LNCaP clone FGC (cell line): ENCODE data around the gene ACSM3.

Source experiments
- DNase-seq: peaks from one replicate; pipeline ENCODE4 v3.0.0-alpha.2; 2011; ENCODE audit warnings: low read depth
- H3K4me3 ChIP-seq: 2 replicates; pipeline ENCODE4 v1.5.1; 2011; ENCODE audit warnings: mild to moderate bottlenecking, low read depth, low read length, control low read depth
- TF ChIP-seq, protein P1 (sequence below): IDR thresholded peaks from 2 replicates; pipeline ENCODE4 v1.5.1; 2012; ENCODE audit warnings: mild to moderate bottlenecking; ENCODE audit not compliant: control insufficient read depth, insufficient read depth; ENCODE audit errors: extremely low read depth

ACSM3 gene

DNA sequence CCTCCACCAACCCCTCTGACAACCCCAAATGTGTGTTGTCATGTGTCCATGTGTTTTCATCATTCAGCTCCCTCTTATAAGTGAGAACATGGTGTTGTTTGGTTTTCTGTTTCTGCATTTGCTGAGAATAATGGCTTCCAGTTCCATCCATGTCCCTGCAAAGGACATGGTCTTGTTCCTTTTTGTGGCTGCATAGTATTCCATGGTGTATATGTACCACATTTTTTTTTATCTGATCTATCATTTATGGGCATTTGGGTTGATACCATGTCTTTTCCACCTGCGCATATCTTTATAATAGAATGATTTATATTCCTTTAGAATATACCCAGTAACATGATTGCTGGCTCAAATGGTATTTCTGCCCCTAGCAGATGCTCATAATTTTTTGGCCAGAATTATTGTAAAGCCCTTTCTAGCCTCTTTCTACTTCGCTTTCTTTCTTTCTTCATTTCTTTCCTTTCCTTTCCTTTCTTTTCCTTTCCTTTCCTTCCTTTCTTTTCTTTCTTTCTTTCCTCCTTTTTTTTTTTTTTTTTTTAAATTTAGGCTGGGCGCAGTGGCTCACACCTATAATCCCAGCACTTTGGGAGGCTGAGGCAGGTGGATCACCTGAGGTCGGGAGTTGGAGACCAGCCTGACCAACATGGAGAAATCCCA lies 55.2 kb downstream of the ACSM3 start:
- H3K4me3 ChIP-seq: no peak overlapping the region
- DNase-seq: no peak
- TF ChIP-seq, protein P1, sequence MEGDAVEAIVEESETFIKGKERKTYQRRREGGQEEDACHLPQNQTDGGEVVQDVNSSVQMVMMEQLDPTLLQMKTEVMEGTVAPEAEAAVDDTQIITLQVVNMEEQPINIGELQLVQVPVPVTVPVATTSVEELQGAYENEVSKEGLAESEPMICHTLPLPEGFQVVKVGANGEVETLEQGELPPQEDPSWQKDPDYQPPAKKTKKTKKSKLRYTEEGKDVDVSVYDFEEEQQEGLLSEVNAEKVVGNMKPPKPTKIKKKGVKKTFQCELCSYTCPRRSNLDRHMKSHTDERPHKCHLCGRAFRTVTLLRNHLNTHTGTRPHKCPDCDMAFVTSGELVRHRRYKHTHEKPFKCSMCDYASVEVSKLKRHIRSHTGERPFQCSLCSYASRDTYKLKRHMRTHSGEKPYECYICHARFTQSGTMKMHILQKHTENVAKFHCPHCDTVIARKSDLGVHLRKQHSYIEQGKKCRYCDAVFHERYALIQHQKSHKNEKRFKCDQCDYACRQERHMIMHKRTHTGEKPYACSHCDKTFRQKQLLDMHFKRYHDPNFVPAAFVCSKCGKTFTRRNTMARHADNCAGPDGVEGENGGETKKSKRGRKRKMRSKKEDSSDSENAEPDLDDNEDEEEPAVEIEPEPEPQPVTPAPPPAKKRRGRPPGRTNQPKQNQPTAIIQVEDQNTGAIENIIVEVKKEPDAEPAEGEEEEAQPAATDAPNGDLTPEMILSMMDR: no peak

DNA sequence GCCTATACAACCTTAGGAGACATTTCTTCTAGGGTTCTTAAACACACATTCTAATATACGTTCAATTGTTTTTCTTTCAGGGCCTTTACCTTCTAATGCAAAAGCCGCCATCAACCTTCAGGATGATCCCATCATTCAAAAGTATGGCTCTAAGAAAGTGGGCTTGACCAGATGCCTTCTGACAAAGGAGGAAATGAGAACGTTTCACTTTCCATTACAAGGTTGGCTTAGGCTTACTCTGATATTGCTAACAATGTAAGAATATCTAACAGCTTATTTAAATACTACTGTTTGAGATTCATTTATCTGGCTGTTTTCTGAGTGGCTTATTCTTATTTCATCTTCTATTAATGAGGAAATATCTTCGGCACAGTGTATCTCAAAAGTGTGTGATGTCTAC lies 57.9 kb downstream of the ACSM3 start:
- H3K4me3 ChIP-seq: no peak overlapping the region
- no peak for DNase-seq
- TF ChIP-seq, protein P1: no peak

DNA sequence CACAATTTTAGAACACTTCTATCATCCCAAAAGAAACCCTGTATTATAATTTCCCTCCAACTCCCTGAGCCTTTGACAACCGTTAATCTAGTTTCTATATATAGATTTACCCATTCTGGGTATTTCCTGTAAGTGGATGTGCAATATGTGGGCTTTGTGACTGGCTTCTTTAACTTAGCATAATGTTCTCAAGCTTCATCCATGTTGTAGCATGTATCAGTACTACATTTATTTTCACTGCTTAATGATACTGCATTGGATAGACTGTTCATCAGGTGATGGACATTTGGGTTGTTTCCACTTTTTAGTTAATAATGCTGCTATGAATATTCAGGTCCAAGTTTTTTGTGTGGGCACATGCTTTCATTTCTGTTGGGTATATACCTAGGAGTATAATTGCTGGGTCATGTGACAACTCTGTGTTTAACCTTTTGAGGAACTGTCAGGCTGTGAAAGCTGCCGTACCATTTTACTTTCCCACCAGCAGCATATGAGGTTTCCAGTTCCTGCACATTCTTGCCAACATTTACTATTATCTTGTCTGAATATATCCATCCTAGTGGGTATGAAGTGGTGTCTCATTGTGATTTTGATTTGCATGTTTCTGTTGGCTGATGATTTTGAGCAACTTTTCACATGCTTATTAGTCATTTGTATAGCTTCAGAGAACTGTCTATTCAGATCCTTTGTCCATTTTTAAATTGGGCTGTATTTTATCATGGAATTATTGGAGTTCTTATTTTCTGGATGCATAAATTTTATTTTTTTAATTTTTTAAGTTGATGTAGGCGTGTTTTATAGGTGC lies 58.9 kb downstream of the ACSM3 start:
- DNase-seq: no peak
- no peak overlapping the region for H3K4me3 ChIP-seq
- TF ChIP-seq, protein P1: no peak

DNA sequence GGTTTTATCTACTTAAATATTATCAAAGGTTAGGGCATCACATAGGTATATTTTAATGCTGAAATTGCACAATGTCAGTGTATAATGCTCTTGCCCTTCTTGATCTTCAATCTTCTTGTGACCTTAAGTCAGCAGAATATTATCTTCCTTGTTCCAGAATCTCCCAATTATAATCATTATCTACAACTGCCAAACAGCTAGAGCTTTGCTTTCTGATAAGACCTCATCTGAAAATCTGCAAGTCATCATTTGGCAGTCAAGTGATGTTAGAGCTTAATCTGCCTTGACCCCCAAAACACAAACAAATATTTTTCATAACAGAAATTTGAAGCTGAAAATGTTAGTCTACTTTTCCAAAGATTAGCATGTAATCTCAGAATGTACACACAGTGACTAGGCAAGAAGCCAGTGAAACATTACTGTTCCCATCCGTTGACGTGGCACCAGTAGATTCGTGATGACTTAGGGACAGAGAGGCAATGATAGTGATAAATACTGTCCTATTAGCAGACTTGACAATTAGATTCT lies 62.3 kb downstream of the ACSM3 start:
- TF ChIP-seq, protein P1: no peak
- no peak for DNase-seq

DNA sequence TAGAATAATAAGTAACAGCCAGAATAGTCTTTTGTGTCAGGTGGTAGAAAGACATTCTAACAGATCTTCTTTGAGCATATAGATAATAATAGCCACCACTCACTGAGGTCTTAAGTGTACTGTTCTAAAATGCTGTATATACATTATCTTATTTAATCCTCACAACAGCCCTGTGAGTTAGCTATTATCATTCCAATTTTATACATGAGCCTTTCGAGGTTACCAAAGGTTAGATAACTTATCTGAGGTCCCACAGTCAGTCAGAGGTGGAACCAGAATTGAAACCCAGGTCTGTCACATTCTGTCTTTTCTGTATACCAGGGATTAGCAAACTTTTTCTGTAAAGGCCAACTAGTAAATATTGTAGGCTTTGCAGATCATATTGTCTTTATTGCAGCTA lies 65.7 kb downstream of the ACSM3 start:
- no peak overlapping the region for H3K4me3 ChIP-seq
- no peak for DNase-seq
- TF ChIP-seq, protein P1: no peak

More for the DNA sequence above, 62.3 kb downstream of the ACSM3 start:
- H3K4me3 ChIP-seq: no peak overlapping the region

DNA sequence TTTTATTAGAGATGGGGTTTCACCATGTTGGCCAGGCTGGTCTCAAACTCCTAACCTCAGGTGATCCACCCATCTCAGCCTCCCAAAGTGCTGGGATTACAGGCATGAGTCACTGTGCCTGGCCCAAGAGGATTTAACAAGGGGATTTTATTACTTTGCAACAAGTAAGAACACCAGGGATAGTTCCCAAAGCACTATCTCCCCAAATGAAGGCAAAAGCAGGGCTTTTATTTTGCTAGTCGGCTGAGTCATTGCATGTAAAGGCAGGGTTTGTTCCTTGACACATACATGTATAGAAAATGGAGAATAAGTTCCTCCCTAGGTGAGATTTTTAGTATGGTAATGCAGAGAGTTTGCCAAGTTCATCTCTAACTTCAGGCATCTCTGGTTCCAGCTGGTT lies 66.6 kb downstream of the ACSM3 start:
- H3K4me3 ChIP-seq: no peak overlapping the region
- no peak for DNase-seq
- TF ChIP-seq, protein P1: no peak
